Left ventricle myocardium inferior (tissue), 1 donor: ENCODE measurements around the gene ATXN10. TPM values are rescaled to one million over a fixed set of nuclear protein-coding genes. Genes with fewer than 3 reads are reported as not detected.

Source experiments
- DNase-seq: peaks from one replicate; pipeline ENCODE4 v3.0.0-alpha.2; 2020
- H3K27ac ChIP-seq: fragments of 200-600 bp; replicated peaks from 2 replicates; pipeline ENCODE4 v1.8.0; 2021
- H3K27me3 ChIP-seq: fragments of 200-600 bp; 2 replicates; pipeline ENCODE4 v1.8.0; 2021; ENCODE audit warnings: low read depth
- H3K36me3 ChIP-seq: fragments of 200-600 bp; 2 replicates; pipeline ENCODE4 v1.8.0; 2021
- H3K4me1 ChIP-seq: fragments of 200-600 bp; 2 replicates; pipeline ENCODE4 v1.8.0; 2021
- H3K4me3 ChIP-seq: fragments of 200-600 bp; 2 replicates; pipeline ENCODE4 v1.8.0; 2021; ENCODE audit warnings: mild to moderate bottlenecking, moderate library complexity
- H3K9me3 ChIP-seq: fragments of 200-600 bp; replicated peaks from 2 replicates; pipeline ENCODE4 v1.8.0; 2021
- CTCF ChIP-seq: fragments of 200-600 bp; IDR thresholded peaks from 2 replicates; pipeline ENCODE4 v1.8.0; 2021; ENCODE audit warnings: antibody characterized with exemption, mild to moderate bottlenecking, borderline replicate concordance
- intact Hi-C: fragments of 100-400 bp; cut with micrococcal nuclease; formaldehyde crosslinking; loops from one replicate; pipeline ENCODE4 v1.11.0; 2022
- total RNA-seq: library from RNA; stranded (reverse); fragmentation: NEBNext Ultra II Directional; extraction: Animal tissue kit (Norgen Biotek cat#: 25700); gene quantifications from one replicate; pipeline ENCODE4 v1.2.1, GENCODE V29; 2021
- donor health status: DM: no; HTN: yes; CAD: no; lungs with severe emphysema.

Gene ATXN10
- total RNA-seq, 1 donor from 2014 or later = 148 TPM

GRCh38 chr22:45693835-45694234 is 22.2 kb downstream of the ATXN10 start:
- intact Hi-C loops = no loop called here
- Histone ChIP-seq H3K4me3 (no peak overlapping the region), H3K27me3 (no peaks in the 10 kb centered on the region), H3K27ac (no peak overlapping the region), H3K4me1 (peaks cover 17% of the 10 kb centered on the region), H3K36me3 (peaks cover 79% of the 10 kb centered on the region), H3K9me3 (no peaks in the 10 kb centered on the region)
- DNase-seq = no peak
- no peak for TF ChIP-seq CTCF

- H3K9me3 ChIP-seq = no peaks in the 10 kb centered on the region
- H3K27me3 ChIP-seq = no peaks in the 10 kb centered on the region
- TF ChIP-seq CTCF = no peak
- H3K4me3 ChIP-seq = no peak overlapping the region
- H3K27ac ChIP-seq = no peak overlapping the region
- H3K4me1 ChIP-seq = peaks cover 3% of the 10 kb centered on the region
- intact Hi-C loops = no loop called here
- DNase-seq = no peak
- peaks cover 81% of the 10 kb centered on the region for H3K36me3 ChIP-seq
These were observed 24.6 kb downstream of the ATXN10 start for GRCh38 chr22:45696227-45696626.

- H3K27ac ChIP-seq = no peak overlapping the region
- H3K4me3 ChIP-seq = no peak overlapping the region
- intact Hi-C loops = no loop called here
- H3K4me1 ChIP-seq = peaks cover 5% of the 10 kb centered on the region
- no peak for DNase-seq
- no peaks in the 10 kb centered on the region for H3K27me3 ChIP-seq
- no peak for TF ChIP-seq CTCF
- peaks cover 84% of the 10 kb centered on the region for H3K36me3 ChIP-seq
- no peaks in the 10 kb centered on the region for H3K9me3 ChIP-seq
These were observed 26.5 kb downstream of the ATXN10 start for GRCh38 chr22:45698094-45698493.

GRCh38 chr22:45702981-45703380 is 31.3 kb downstream of the ATXN10 start:
- Histone ChIP-seq H3K9me3 (no peaks in the 10 kb centered on the region), H3K27me3 (no peaks in the 10 kb centered on the region), H3K4me1 (peaks cover 26% of the 10 kb centered on the region), H3K36me3 (peaks cover 54% of the 10 kb centered on the region), H3K4me3 (no peak overlapping the region), H3K27ac (no peak overlapping the region)
- no peak for TF ChIP-seq CTCF
- intact Hi-C loops = no loop called here
- no peak for DNase-seq

- no peaks in the 10 kb centered on the region for H3K9me3 ChIP-seq
- no peak overlapping the region for H3K27ac ChIP-seq
- peaks cover 51% of the 10 kb centered on the region for H3K36me3 ChIP-seq
- intact Hi-C loops = no loop called here
- no peak for TF ChIP-seq CTCF
- H3K4me1 ChIP-seq = peaks cover 34% of the 10 kb centered on the region
- DNase-seq = no peak
- no peak overlapping the region for H3K4me3 ChIP-seq
- no peaks in the 10 kb centered on the region for H3K27me3 ChIP-seq
These were observed 32.1 kb downstream of the ATXN10 start for GRCh38 chr22:45703758-45704157.

- H3K36me3 ChIP-seq = peaks cover 48% of the 10 kb centered on the region
- DNase-seq = no peak
- H3K4me3 ChIP-seq = no peak overlapping the region
- H3K27me3 ChIP-seq = no peaks in the 10 kb centered on the region
- TF ChIP-seq CTCF = no peak
- intact Hi-C loops = no loop called here
- no peaks in the 10 kb centered on the region for H3K9me3 ChIP-seq
- H3K27ac ChIP-seq = no peak overlapping the region
- peaks cover 42% of the 10 kb centered on the region for H3K4me1 ChIP-seq
These were observed 33.0 kb downstream of the ATXN10 start for GRCh38 chr22:45704648-45705047.
